ENCODE data around the gene SNX9.
"Not testable (repeated sequence)": the region's sequence is repeated elsewhere in the genome, so short reads cannot be mapped to it uniquely, and the experiment has no call there.

The SNX9 gene

GRCh38 chr6:157935786-157936185 lies 112.7 kb downstream of the SNX9 start:
- no peak for FAIRE-seq

GRCh38 chr6:157937318-157937717 lies 114.3 kb downstream of the SNX9 start:
- FAIRE-seq = no peak

GRCh38 chr6:157937916-157938315 lies 114.9 kb downstream of the SNX9 start:
- no peak for FAIRE-seq

GRCh38 chr6:157940375-157941036 lies 117.5 kb downstream of the SNX9 start:
- not testable (repeated sequence) for FAIRE-seq

GRCh38 chr6:157941101-157941863 lies 118.2 kb downstream of the SNX9 start:
- FAIRE-seq = no peak

- no peak for FAIRE-seq
These were observed 119.3 kb downstream of the SNX9 start for GRCh38 chr6:157942351-157942750.

GRCh38 chr6:157943249-157943963 lies 120.4 kb downstream of the SNX9 start:
- no peak for FAIRE-seq

GRCh38 chr6:157943964-157944283 lies 120.9 kb downstream of the SNX9 start:
- FAIRE-seq = no peak

GRCh38 chr6:157944983-157945931 lies 122.2 kb downstream of the SNX9 start:
- no peak for FAIRE-seq

- FAIRE-seq = no peak
These were observed 123.1 kb downstream of the SNX9 start for GRCh38 chr6:157946053-157946617.

- no peak for FAIRE-seq
These were observed 124.0 kb downstream of the SNX9 start for GRCh38 chr6:157946865-157947532.

GRCh38 chr6:157950899-157951298 lies 127.9 kb downstream of the SNX9 start:
- FAIRE-seq = not testable (repeated sequence)

- FAIRE-seq = no peak
These were observed 128.8 kb downstream of the SNX9 start for GRCh38 chr6:157951828-157952227.

GRCh38 chr6:157952861-157953351 lies 129.9 kb downstream of the SNX9 start:
- no peak for FAIRE-seq

- no peak for FAIRE-seq
These were observed 130.6 kb downstream of the SNX9 start for GRCh38 chr6:157953580-157954091.

- no peak for FAIRE-seq
These were observed 131.4 kb downstream of the SNX9 start for GRCh38 chr6:157954150-157955117.

- FAIRE-seq = no peak
These were observed 132.6 kb downstream of the SNX9 start for GRCh38 chr6:157955675-157956074.

GRCh38 chr6:157956171-157956730 lies 133.2 kb downstream of the SNX9 start:
- no peak for FAIRE-seq

GRCh38 chr6:157959451-157960227 lies 136.6 kb downstream of the SNX9 start:
- no peak for FAIRE-seq
